IMR-90 (cell line): ENCODE measurements around the gene OR5AN1. TPM values are rescaled to one million over a fixed set of nuclear protein-coding genes. Genes with fewer than 3 reads are reported as not detected.

Experiments used
- ATAC-seq: fragments of 200-7000 bp; cut with Tn5 transposase; 2 replicates; pipeline ENCODE4 v1.9.1; 2020; ENCODE audit warnings: low read depth, mild to moderate bottlenecking, moderate library complexity
- BruUV-seq: library from RNA; stranded (reverse); fragments of 400-500 nt; replicated peaks from 2 replicates; lab custom pipeline; 2021; lab: Mats Ljungman, UMichigan
- CTCF ChIA-PET: fragments of 300-600 bp; formaldehyde crosslinking; extraction: SDS; loops from one replicate; lab custom pipeline; 2021; ENCODE audit warnings: antibody characterized with exemption; lab: Yijun Ruan, JAX
- POLR2A ChIA-PET: fragments of 300-600 bp; sonication (Branson Sonifier 250); formaldehyde crosslinking; loops from one replicate; lab custom pipeline; 2022; ENCODE audit warnings: antibody characterized with exemption; ENCODE audit not compliant: unreplicated experiment; lab: Charles Lee
- DNase-seq: peaks from one replicate; pipeline ENCODE4 v3.0.0; 2013
- H2AFZ ChIP-seq: replicated peaks from 2 replicates; pipeline ENCODE3; 2013; ENCODE audit warnings: low read length, mild to moderate bottlenecking; ENCODE audit not compliant: poor library complexity
- H2AK5ac ChIP-seq: 2 replicates; pipeline ENCODE4 v1.6.1; 2013; ENCODE audit warnings: low read depth, low read length, inconsistent platforms
- H2AK9ac ChIP-seq: replicated peaks from 2 replicates; pipeline ENCODE3; 2013; ENCODE audit warnings: mild to moderate bottlenecking, low read depth, low read length, moderate library complexity; ENCODE audit not compliant: poor library complexity
- H2BK120ac ChIP-seq: 2 replicates; pipeline ENCODE4 v1.6.1; 2013; ENCODE audit warnings: low read depth, low read length, inconsistent platforms
- H2BK15ac ChIP-seq: 3 replicates; pipeline ENCODE4 v1.6.1; 2013; ENCODE audit warnings: low read depth, low read length, inconsistent platforms
- H2BK20ac ChIP-seq: 2 replicates; pipeline ENCODE4 v1.6.1; 2013; ENCODE audit warnings: low read depth, mild to moderate bottlenecking, inconsistent platforms, low read length, moderate library complexity
- H2BK5ac ChIP-seq: 2 replicates; pipeline ENCODE4 v1.6.1; 2013; ENCODE audit warnings: mild to moderate bottlenecking, low read depth, low read length, inconsistent platforms; ENCODE audit not compliant: poor library complexity, severe bottlenecking
- H3K14ac ChIP-seq: replicated peaks from 2 replicates; pipeline ENCODE4 v1.6.1; 2013; ENCODE audit warnings: low read depth, low read length, inconsistent platforms
- H3K18ac ChIP-seq: 2 replicates; pipeline ENCODE4 v1.6.1; 2013; ENCODE audit warnings: low read depth, low read length, control low read depth
- H3K23ac ChIP-seq: 2 replicates; pipeline ENCODE4 v1.6.1; 2013; ENCODE audit warnings: low read depth, low read length, inconsistent platforms
- H3K27ac ChIP-seq: 2 replicates; pipeline ENCODE4 v1.5.1; 2013; ENCODE audit warnings: mild to moderate bottlenecking, control low read depth, low read length; ENCODE audit not compliant: insufficient read depth
- H3K27me3 ChIP-seq: 2 replicates; pipeline ENCODE4 v1.6.1; 2013; ENCODE audit warnings: low read length; ENCODE audit not compliant: control insufficient read depth, insufficient read depth
- H3K36me3 ChIP-seq: 2 replicates; pipeline ENCODE4 v1.6.1; 2013; ENCODE audit warnings: low read length, mixed read lengths; ENCODE audit not compliant: control insufficient read depth, insufficient read depth
- H3K4ac ChIP-seq: 2 replicates; pipeline ENCODE4 v1.6.1; 2013; ENCODE audit warnings: low read depth, low read length, inconsistent platforms
- H3K4me1 ChIP-seq: 2 replicates; pipeline ENCODE4 v1.6.1; 2013; ENCODE audit warnings: low read length, mixed read lengths; ENCODE audit not compliant: control insufficient read depth, insufficient read depth
- H3K4me2 ChIP-seq: 2 replicates; pipeline ENCODE4 v1.6.1; 2013; ENCODE audit warnings: low read depth, mild to moderate bottlenecking, control low read depth, low read length, moderate library complexity
- H3K4me3 ChIP-seq: 2 replicates; pipeline ENCODE4 v1.5.1; 2013; ENCODE audit warnings: low read depth, mild to moderate bottlenecking, control low read depth, low read length, moderate library complexity; ENCODE audit not compliant: insufficient read depth
- H3K56ac ChIP-seq: 2 replicates; pipeline ENCODE4 v1.6.1; 2013; ENCODE audit warnings: low read length, inconsistent platforms; ENCODE audit not compliant: insufficient read depth; ENCODE audit errors: extremely low read depth
- H3K79me1 ChIP-seq, 2 experiments: 2 replicates each; pipeline ENCODE4 v1.6.1; 2013; ENCODE audit warnings: low read length in 2 of 2, inconsistent platforms in 1 of 2, low read depth in 1 of 2
- H3K9ac ChIP-seq: 2 replicates; pipeline ENCODE4 v1.6.1; 2013; ENCODE audit warnings: low read depth, low read length, control low read depth
- H3K9me1 ChIP-seq: 2 replicates; pipeline ENCODE4 v1.6.1; 2013; ENCODE audit warnings: low read length, inconsistent platforms; ENCODE audit not compliant: insufficient read depth
- H3K9me3 ChIP-seq: 2 replicates; pipeline ENCODE4 v1.6.1; 2013; ENCODE audit warnings: low read length; ENCODE audit not compliant: control insufficient read depth, insufficient read depth
- H4K20me1 ChIP-seq: 2 replicates; pipeline ENCODE4 v1.6.1; 2013; ENCODE audit warnings: low read length, inconsistent platforms; ENCODE audit not compliant: insufficient read depth
- H4K5ac ChIP-seq: 2 replicates; pipeline ENCODE4 v1.6.1; 2013; ENCODE audit warnings: mild to moderate bottlenecking, low read depth, low read length, control low read depth
- H4K8ac ChIP-seq, 2 experiments: 2 replicates each; pipeline ENCODE4 v1.6.1; 2013; ENCODE audit warnings: low read depth in 2 of 2, low read length in 2 of 2, control low read depth in 1 of 2, inconsistent platforms in 1 of 2
- H4K91ac ChIP-seq: 2 replicates; pipeline ENCODE4 v1.6.1; 2013; ENCODE audit warnings: low read depth, low read length, inconsistent platforms; ENCODE audit not compliant: insufficient read depth
- BHLHE40 ChIP-seq: fragments of 150-350 bp; IDR thresholded peaks from 2 replicates; pipeline ENCODE4 v1.6.1; 2016; ENCODE audit warnings: mild to moderate bottlenecking, low read depth, low read length
- CEBPB ChIP-seq: IDR thresholded peaks from 2 replicates; pipeline ENCODE4 v1.6.1; 2012; ENCODE audit warnings: low read depth, low read length, improper control_type of control experiment
- CHD1 ChIP-seq: IDR thresholded peaks from 2 replicates; pipeline ENCODE4 v1.6.1; 2012; ENCODE audit warnings: low read depth, low read length, improper control_type of control experiment
- FOS ChIP-seq: fragments of 150-350 bp; IDR thresholded peaks from 2 replicates; pipeline ENCODE4 v1.6.1; 2016; ENCODE audit warnings: low read depth, low read length
- MAFK ChIP-seq: IDR thresholded peaks from 2 replicates; pipeline ENCODE4 v1.6.1; 2012; ENCODE audit warnings: low read depth, low read length, improper control_type of control experiment
- MAZ ChIP-seq: IDR thresholded peaks from 2 replicates; pipeline ENCODE4 v1.6.1; 2012; ENCODE audit warnings: low read depth, mild to moderate bottlenecking, low read length, improper control_type of control experiment, moderate library complexity, borderline replicate concordance
- MXI1 ChIP-seq: IDR thresholded peaks from 2 replicates; pipeline ENCODE4 v1.6.1; 2012; ENCODE audit warnings: low read depth, mild to moderate bottlenecking, low read length, moderate library complexity, borderline replicate concordance
- NFE2L2 ChIP-seq: fragments of 150-350 bp; IDR thresholded peaks from 2 replicates; pipeline ENCODE4 v1.6.1; 2016; ENCODE audit warnings: low read depth, mild to moderate bottlenecking, low read length
- POLR2A ChIP-seq: IDR thresholded peaks from 2 replicates; pipeline ENCODE4 v1.6.1; 2012; ENCODE audit warnings: mild to moderate bottlenecking, low read depth, low read length
- RAD21 ChIP-seq: IDR thresholded peaks from 2 replicates; pipeline ENCODE4 v1.6.1; 2012; ENCODE audit warnings: low read length, improper control_type of control experiment
- RFX5 ChIP-seq: IDR thresholded peaks from 2 replicates; pipeline ENCODE4 v1.8.0; 2012; ENCODE audit warnings: low read depth, mild to moderate bottlenecking, low read length, moderate library complexity
- WGBS, 2 experiments: methylation state at CpG; one replicate each; pipeline versions ENCODE4 v1.1.5 to v1.1.7; 2013; ENCODE audit warnings: missing lambda C conversion rate in 2 of 2; ENCODE audit not compliant: insufficient read length in 1 of 2; ENCODE audit errors: extremely low coverage in 2 of 2; 5-methylcytosine and 5-hydroxymethylcytosine counted together
- dilution Hi-C: fragments of 300-500 bp; cut with HindIII; formaldehyde crosslinking; loops from one replicate; pipeline ENCODE4 v1.14.3; 2018; ENCODE audit warnings: low sequenced_read_pairs; ENCODE audit not compliant: unreplicated experiment
- in situ Hi-C: fragments of 300-500 bp; cut with MboI; formaldehyde crosslinking; loops from 3 replicates; pipeline ENCODE4 v1.14.3; 2019; ENCODE audit warnings: low sequenced_read_pairs, inconsistent platforms, mixed read lengths
- intact Hi-C: fragments of 100-400 bp; cut with micrococcal nuclease; formaldehyde crosslinking; loops from 2 replicates; pipeline ENCODE4 v1.10.0; 2022
- polyA plus RNA-seq, 3 experiments: library from polyadenylated mRNA; depleted of rRNA; stranded (reverse); fragments of >200 nt; gene quantifications; 2 replicates each; pipeline ENCODE4 v1.2.3, GENCODE V29; 2012; ENCODE audit warnings: low replicate concordance in 1 of 3
- total RNA-seq: library from RNA; depleted of rRNA; stranded (reverse); fragments of >200 nt; gene quantifications from 2 replicates; pipeline ENCODE4 v1.2.3, GENCODE V29; 2012
- TF ChIP-seq, protein P1 (sequence below): fragments of 150-350 bp; IDR thresholded peaks from 2 replicates; pipeline ENCODE4 v1.6.1; 2017; ENCODE audit warnings: mild to moderate bottlenecking, antibody characterized with exemption, low read length, low read depth
- TF ChIP-seq, protein P2 (sequence below): fragments of 150-350 bp; IDR thresholded peaks from 2 replicates; pipeline ENCODE4 v1.6.1; 2016; ENCODE audit warnings: low read depth, mild to moderate bottlenecking, low read length, moderate library complexity, borderline replicate concordance

Gene OR5AN1
- total and polyA plus RNA-seq, 2 of the 4 experiments (the other 2 are of a cell fraction) = not detected

DNA sequence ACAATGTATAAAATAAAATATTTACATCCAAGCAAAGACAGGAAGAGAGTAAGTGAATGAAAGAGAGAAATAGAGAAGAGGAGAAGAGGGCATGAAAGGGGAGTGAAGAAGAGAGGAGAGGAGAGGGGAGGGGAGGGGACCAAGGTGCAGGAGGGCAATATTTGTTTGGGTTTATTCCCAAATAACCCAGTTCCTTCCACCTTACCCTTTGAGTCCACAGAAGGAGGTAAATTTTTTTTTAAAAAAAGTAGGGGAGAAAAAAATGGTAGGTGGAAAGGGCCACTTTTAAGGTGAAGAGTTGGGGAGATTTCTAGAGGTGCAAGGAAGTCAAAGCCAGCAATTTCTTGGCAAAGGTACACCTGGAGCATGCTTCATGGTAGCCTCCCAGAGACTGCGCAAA is 2.1 kb upstream of the OR5AN1 start:
- dilution Hi-C loops = no loop called here
- Histone ChIP-seq H3K27ac (no peak overlapping the region), H4K5ac (no peak overlapping the region), H2AK9ac (no peak overlapping the region), H3K4ac (no peak overlapping the region), H3K9me1 (no peaks in the 10 kb centered on the region), H4K8ac (no peak overlapping the region), H3K4me1 (no peaks in the 10 kb centered on the region), H4K91ac (no peak overlapping the region), H3K4me2 (no peak overlapping the region), H2AFZ (no peak overlapping the region), H2BK20ac (no peak overlapping the region), H3K9ac (no peak overlapping the region), H3K56ac (no peak overlapping the region), H3K36me3 (no peaks in the 10 kb centered on the region), H3K27me3 (no peaks in the 10 kb centered on the region), H3K14ac (no peak overlapping the region), H3K23ac (no peak overlapping the region), H2BK120ac (no peak overlapping the region), H2AK5ac (no peak overlapping the region), H4K20me1 (no peaks in the 10 kb centered on the region), H2BK15ac (no peak overlapping the region), H3K4me3 (no peak overlapping the region), H2BK5ac (no peak overlapping the region), H3K9me3 (no peaks in the 10 kb centered on the region), H3K18ac (no peak overlapping the region), H3K79me1 (no peaks in the 10 kb centered on the region)
- BruUV-seq = no TSS peak
- DNase-seq (no peak), ATAC-seq (no peak)
- no CpG with 5 or more reads among the region's 1 CpG for WGBS, 2 experiments
- ChIA-PET CTCF (no interaction called here), POLR2A (no interaction called here)
- TF ChIP-seq MAFK (no peak), MAZ (no peak), NFE2L2 (no peak), RAD21 (no peak), CHD1 (no peak), POLR2A (no peak), CEBPB (no peak), MXI1 (no peak), FOS (no peak), BHLHE40 (no peak), RFX5 (no peak)
- TF ChIP-seq, protein P1, sequence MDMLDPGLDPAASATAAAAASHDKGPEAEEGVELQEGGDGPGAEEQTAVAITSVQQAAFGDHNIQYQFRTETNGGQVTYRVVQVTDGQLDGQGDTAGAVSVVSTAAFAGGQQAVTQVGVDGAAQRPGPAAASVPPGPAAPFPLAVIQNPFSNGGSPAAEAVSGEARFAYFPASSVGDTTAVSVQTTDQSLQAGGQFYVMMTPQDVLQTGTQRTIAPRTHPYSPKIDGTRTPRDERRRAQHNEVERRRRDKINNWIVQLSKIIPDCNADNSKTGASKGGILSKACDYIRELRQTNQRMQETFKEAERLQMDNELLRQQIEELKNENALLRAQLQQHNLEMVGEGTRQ = no peak
- TF ChIP-seq, protein P2, sequence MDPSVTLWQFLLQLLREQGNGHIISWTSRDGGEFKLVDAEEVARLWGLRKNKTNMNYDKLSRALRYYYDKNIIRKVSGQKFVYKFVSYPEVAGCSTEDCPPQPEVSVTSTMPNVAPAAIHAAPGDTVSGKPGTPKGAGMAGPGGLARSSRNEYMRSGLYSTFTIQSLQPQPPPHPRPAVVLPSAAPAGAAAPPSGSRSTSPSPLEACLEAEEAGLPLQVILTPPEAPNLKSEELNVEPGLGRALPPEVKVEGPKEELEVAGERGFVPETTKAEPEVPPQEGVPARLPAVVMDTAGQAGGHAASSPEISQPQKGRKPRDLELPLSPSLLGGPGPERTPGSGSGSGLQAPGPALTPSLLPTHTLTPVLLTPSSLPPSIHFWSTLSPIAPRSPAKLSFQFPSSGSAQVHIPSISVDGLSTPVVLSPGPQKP = no peak
- in situ Hi-C loops = no loop called here
- intact Hi-C loops = no loop called here
